Immature natural killer cell (primary cell): Measurements from ENCODE around the gene FBXW12. TPM values are rescaled to one million over a fixed set of nuclear protein-coding genes. Genes with fewer than 3 reads are reported as not detected.
"Not testable (repeated sequence)": the region's sequence is repeated elsewhere in the genome, so short reads cannot be mapped to it uniquely, and the experiment has no call there.

Source experiments
- DNase-seq, 3 donors: peaks; one replicate each; pipeline ENCODE4 v3.0.0; 2022; ENCODE audit warnings: mixed read lengths in 1 of 3
- H3K27ac Mint-ChIP-seq, 6 donors: one replicate each; pipeline ENCODE4 v1.8.0; 2020; ENCODE audit warnings: mixed read lengths in 6 of 6, mild to moderate bottlenecking in 5 of 6, inconsistent platforms in 4 of 6, moderate library complexity in 3 of 6
- H3K27me3 Mint-ChIP-seq, 3 donors: one replicate each; pipeline ENCODE4 v1.8.0; 2020 to 2021; ENCODE audit warnings: low read depth in 3 of 3, mild to moderate bottlenecking in 3 of 3, mixed read lengths in 3 of 3, moderate library complexity in 3 of 3, inconsistent platforms in 1 of 3
- H3K36me3 Mint-ChIP-seq, 3 donors: one replicate each; pipeline ENCODE4 v1.8.0; 2020; ENCODE audit warnings: mixed read lengths in 3 of 3, inconsistent platforms in 2 of 3, mild to moderate bottlenecking in 2 of 3
- H3K4me1 Mint-ChIP-seq, 2 donors: one replicate each; pipeline ENCODE4 v1.8.0; 2020; ENCODE audit warnings: inconsistent platforms in 2 of 2, mild to moderate bottlenecking in 2 of 2, mixed read lengths in 2 of 2, moderate library complexity in 1 of 2
- H3K4me3 Mint-ChIP-seq, 5 donors: one replicate each; pipeline ENCODE4 v1.8.0; 2020; ENCODE audit warnings: mild to moderate bottlenecking in 5 of 5, mixed read lengths in 5 of 5, inconsistent platforms in 3 of 5, moderate library complexity in 3 of 5
- H3K9me3 Mint-ChIP-seq, 6 donors: one replicate each; pipeline ENCODE4 v1.8.0; 2020; ENCODE audit warnings: mild to moderate bottlenecking in 6 of 6, mixed read lengths in 6 of 6, inconsistent platforms in 4 of 6, moderate library complexity in 3 of 6
- polyA plus RNA-seq, 3 donors: library from polyadenylated mRNA; unstranded; fragments of 300-500 nt; fragmentation: Illumina TruSeq; gene quantifications; one replicate each; pipeline ENCODE4 v1.2.3, GENCODE V29; 2021

The FBXW12 gene
- polyA plus RNA-seq, 3 donors from 2014 or later, result not detected

DNA sequence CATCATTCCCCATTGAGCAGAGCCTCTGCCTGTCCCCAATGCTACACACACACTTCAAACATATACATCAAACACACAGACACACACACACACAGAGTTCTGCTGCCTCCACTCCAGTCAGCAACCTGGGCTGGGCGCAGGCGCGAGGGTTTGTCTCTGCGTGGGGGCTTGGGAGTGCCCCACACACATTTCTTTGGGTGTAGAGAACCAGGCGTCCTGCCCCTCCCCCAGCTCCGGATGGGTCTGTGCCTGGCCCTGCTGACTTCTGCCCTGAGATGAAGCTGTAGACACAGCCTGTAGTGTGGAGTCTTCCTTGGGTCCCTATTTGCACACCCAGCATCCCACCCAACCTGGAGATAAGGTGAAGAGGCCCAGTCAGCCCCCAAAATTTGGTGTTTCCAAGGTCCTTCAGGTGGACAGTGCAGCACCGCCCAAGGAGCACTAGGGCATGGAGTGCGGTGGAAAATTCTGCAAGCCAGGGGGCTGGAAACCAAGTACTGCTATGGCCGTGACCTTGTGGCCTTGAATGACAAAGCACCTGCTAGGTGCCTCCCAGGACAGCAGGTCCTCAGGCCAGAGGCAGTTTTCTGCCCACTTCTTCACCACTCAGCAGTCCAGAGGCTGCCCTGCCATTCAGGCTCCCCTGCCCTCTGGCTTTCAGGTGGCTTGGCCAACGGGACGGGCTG, 26.8 kb downstream of the FBXW12 start:
- H3K4me1 Mint-ChIP-seq, result no peaks in the 10 kb centered on the region
- peaks cover 3 to 9% (median 4%) of the 10 kb centered on the region in 3 donors for H3K27me3 Mint-ChIP-seq
- no peak for DNase-seq
- H3K36me3 Mint-ChIP-seq, result no peaks in the 10 kb centered on the region
- no peak overlapping the region for H3K4me3 Mint-ChIP-seq
- no peak overlapping the region for H3K27ac Mint-ChIP-seq
- no peaks in the 10 kb centered on the region for H3K9me3 Mint-ChIP-seq

DNA sequence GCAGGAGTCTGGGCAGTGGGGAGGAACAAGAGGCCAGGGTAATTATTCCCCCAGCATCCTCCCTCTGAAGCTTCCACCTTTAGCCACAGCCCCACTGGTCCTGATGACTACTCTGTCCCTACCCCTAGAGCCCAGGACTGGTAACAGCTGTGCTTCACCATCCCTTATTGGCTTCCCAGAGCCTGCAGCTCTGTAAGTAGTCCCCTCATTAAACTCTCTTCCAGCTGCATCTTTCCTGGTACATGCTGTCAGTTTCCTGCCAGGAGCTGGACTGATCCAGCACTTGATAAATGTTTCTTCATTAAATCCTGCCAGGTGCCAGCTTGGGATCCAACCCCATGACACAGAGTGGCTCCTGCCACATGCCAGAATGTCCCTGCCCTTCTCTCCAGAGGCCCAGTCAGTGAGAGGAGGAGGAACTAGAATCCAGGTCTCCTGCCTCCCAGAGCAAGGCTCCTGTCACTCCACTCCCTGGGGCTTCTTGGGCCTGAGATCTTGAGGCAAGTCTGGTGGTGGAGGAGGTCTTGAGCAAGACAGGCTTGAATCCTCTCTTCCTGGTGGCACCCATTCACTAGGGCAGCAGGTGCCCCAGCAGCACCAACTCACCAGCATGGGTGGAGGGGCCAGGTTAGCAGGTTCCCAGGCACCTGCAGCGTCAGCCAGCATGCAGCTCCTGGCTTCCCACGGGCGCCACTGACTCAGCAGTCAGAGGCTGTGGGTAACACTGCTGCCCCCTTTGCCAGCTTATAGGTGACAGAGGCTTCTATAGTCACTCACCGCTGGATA, 27.6 kb downstream of the FBXW12 start:
- Mint-ChIP-seq H3K4me1 (no peaks in the 10 kb centered on the region), H3K4me3 (no peak overlapping the region), H3K27ac (no peak overlapping the region), H3K9me3 (no peaks in the 10 kb centered on the region), H3K27me3 (peaks cover 3 to 9% (median 4%) of the 10 kb centered on the region in 3 donors), H3K36me3 (no peaks in the 10 kb centered on the region)
- DNase-seq, result no peak

DNA sequence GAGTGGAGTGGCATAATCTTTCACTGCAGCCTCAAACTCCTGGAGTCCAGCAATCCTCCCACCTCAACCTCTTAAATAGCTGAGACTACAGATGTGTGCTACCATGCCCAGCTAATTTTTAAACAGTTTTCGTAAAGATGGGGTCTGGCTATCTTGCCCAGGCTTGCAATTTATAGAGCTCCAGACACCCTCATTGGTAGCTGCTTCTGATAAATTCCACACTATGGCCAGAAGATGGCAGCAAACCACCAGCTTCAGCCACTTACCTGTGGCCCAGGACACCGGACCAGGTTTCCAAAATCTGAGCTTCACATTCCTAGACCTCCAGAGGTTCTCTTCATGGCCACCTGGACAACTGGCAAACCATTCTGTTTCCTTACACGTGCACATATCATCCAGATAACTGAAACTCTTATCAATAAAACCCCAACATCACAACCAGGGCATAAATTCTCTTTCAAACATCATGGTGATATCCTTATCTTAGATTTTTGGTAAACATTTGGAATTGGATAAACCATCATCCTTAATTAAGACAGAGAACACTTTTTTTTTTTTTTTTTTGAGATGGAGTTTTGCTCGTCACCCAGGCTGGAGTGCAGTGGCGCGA, 28.9 kb downstream of the FBXW12 start:
- Mint-ChIP-seq H3K4me1 (no peaks in the 10 kb centered on the region), H3K4me3 (no peak overlapping the region), H3K27ac (peak overlapping the region in 2 of 6 donors; percentile 24 to 71), H3K36me3 (no peaks in the 10 kb centered on the region), H3K9me3 (no peaks in the 10 kb centered on the region), H3K27me3 (peaks cover 3 to 9% (median 4%) of the 10 kb centered on the region in 3 donors)
- DNase-seq, result peak; percentile 64 to 73 (median 68)

DNA sequence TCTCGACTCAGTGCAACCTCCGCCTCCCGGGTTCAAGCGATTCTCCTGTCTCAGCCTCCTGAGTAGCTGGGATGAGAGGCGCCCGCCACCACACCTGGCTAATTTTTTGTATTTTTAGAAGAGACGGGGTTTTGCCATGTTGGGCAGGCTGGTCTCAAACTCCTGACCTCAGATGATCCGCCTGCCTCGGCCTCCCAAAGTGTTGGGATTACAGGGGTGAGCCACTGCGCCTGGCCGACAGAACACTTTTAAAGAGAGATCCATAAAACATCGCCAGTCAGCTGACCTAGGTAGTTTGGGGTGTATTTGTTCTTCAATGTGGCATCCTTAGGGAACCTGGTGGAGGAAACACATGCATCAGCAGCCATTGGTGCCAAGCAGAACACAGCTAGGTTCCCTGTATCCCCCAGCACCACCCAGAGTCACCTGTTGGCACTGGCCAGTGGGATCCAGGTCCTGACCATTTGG, 29.4 kb downstream of the FBXW12 start:
- not testable (repeated sequence) for H3K27me3 Mint-ChIP-seq, H3K9me3 Mint-ChIP-seq, H3K27ac Mint-ChIP-seq

DNA sequence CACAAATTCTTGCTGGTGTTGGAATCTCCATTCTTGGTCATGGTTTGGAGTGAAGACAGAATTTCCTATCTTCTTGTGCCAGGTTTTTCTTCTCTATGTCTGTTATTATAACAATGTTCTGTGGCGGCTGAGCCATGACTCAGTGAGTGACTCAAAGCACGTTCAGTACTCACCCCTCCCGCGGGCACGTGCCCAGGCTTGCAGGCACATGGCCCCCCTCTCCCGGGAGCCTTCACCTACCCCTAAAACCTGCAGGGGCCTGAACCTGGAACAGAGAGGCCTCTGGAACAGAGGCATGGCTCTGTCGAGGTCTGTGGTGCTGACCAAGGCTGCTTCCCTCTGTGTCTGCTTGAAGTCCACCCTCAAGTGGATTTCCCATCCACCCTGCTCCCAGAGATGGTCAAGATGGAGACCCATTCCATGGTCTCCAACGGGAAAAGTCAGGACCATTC, 30.3 kb downstream of the FBXW12 start:
- H3K4me1 Mint-ChIP-seq, result no peaks in the 10 kb centered on the region
- no peak overlapping the region for H3K27ac Mint-ChIP-seq
- no peak for DNase-seq
- H3K9me3 Mint-ChIP-seq, result no peaks in the 10 kb centered on the region
- H3K27me3 Mint-ChIP-seq, result peaks cover 3 to 4% (median 4%) of the 10 kb centered on the region in 3 donors
- no peak overlapping the region for H3K4me3 Mint-ChIP-seq
- H3K36me3 Mint-ChIP-seq, result no peaks in the 10 kb centered on the region

More for the DNA sequence above, 29.4 kb downstream of the FBXW12 start:
- H3K4me3 Mint-ChIP-seq, DNase-seq, H3K36me3 Mint-ChIP-seq, H3K4me1 Mint-ChIP-seq: not testable (repeated sequence)

DNA sequence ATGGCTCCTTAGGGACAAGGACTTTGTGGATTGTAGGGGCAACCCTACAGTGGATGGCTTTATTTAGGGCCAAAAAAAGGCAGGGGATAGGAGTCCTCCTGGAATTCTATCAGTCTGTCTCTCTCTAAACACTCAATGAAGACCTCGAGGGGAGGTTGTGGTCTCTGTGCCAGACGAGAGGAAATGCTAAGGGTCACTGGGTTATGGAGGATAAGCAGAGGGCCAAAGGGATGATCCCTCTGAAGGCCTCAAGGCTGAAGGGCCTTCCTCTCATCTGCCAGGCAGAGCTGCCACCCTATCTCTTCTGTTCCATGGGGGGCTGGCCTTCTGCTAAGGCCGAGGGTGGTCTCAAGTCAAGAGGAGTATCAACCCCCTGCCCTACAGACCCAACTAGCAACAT, 30.9 kb downstream of the FBXW12 start:
- H3K27ac Mint-ChIP-seq, result peak overlapping the region in 1 of 6 donors; percentile 23
- DNase-seq, result no peak
- no peaks in the 10 kb centered on the region for H3K4me1 Mint-ChIP-seq
- H3K36me3 Mint-ChIP-seq, result no peaks in the 10 kb centered on the region
- H3K27me3 Mint-ChIP-seq, result peaks cover 3% of the 10 kb centered on the region in 3 donors
- H3K4me3 Mint-ChIP-seq, result no peak overlapping the region
- no peaks in the 10 kb centered on the region for H3K9me3 Mint-ChIP-seq

DNA sequence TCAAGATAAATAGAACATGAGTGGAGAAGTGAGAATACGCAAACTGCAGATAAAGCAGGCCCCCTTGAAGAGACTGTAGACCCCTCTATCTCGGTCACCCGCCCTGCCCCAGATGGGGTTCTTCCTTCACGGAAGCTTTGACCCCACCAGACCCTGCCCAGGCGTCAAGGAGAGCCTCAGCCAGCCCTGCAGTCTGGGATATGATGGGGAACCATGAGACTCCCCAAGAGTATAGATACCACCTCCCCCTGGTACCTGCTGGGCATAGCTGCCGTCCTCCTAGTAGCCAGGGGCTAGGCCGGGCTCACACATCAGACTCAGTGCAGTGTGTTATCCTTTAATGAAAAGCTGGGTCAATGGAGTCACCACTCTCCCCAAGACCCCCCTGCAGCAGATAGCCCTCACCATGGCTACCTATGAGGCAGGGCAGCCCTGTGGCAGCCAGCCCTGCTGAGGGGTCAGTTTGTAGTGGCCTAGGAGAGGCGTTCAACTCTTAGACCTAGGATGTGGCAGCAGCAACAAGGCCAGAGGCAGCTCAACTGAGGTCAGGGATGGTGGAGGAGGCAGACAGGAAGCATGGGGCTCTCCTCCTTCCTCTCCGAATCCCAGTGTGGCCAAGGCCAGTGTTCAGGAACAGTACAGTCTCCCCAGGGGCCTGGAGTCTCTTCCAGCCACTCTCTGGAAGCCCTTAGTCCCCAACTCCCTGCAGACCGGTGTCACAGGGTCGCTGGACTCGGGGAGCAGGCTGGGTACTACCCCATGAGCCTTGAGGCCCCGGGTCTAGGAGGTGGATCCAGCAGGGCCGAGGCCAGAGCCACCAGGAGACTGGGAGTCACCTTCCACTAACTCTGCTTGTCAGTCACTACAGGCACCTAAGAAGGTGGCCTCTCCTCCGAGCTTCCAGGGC, 31.8 kb downstream of the FBXW12 start:
- Mint-ChIP-seq H3K27ac (no peak overlapping the region), H3K4me1 (no peaks in the 10 kb centered on the region)

DNA sequence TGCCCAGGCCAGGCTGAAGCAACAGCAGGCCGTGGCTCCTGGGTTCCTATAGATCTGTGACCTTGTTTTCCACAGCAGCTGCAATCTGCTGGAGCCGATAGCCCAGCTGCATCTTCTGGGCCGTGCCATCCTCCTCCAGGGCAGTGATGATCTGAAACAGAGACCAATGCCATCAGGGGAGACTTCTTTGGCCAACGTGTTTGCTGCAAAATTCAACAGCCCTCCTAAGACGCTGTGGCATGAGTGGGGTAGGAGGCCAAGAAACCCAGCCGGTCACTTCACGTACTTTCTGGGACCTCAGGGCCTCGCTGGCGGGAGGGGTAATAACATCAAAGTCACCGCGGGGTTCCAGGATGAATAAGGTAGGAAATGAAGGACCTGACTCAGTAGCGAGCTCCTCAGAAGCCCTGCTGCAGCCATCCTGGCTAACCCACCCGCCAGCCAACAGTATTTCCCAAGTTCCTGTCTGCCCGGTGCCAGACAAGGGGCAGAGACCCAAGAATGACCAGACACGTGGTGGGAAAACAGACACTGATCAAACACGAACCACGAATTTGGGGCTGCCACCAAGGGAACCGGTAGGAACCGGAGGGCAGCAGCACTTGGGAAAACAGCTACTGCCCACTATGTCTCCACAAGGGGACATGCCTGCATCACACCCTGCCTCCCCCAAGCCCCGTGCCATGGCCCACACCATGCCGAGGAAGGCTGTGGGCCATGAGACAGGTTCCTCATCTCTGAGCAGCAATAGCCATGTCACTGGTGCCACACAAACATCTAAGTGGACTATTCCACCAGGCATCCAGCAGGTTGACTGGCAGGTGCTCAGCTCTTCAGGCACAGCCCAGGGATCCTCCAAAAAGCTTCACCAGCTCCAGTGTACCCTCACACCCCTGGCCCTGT, 32.7 kb downstream of the FBXW12 start:
- H3K4me1 Mint-ChIP-seq, result no peaks in the 10 kb centered on the region
- no peak for DNase-seq
- no peaks in the 10 kb centered on the region for H3K36me3 Mint-ChIP-seq
- no peaks in the 10 kb centered on the region for H3K9me3 Mint-ChIP-seq
- H3K27ac Mint-ChIP-seq, result no peak overlapping the region
- H3K4me3 Mint-ChIP-seq, result no peak overlapping the region
- H3K27me3 Mint-ChIP-seq, result peaks cover 2 to 3% (median 3%) of the 10 kb centered on the region in 3 donors

More for the DNA sequence above, 31.8 kb downstream of the FBXW12 start:
- no peak for DNase-seq
- Mint-ChIP-seq H3K27me3 (peaks cover 3% of the 10 kb centered on the region in 3 donors), H3K9me3 (no peaks in the 10 kb centered on the region), H3K4me3 (no peak overlapping the region), H3K36me3 (no peaks in the 10 kb centered on the region)

DNA sequence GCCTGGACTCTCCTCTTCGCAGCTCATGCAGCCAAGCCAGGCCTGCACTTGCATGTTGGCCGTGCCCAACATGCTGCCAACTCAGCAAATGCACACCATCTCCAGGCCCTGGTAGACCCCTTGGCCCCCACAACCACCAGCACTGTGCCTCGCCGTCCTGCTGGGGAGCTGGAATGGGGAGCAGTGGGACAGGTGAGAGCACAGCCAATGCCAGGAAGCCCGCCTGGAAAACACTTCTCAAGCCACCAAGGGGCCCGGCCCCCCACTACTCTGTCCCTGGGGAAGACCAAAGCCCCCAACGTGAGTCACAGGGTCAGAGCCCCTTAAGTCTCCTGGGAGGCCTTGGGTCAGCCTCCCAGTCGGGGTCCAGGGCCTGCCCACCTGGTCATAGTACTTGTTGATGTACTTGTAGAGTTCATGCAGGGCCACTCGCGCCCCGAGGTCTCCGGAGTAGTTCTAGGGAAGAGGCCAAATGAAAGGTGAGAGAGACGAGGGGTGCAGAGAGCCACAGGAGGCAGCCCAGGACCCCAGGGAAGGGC, 33.4 kb downstream of the FBXW12 start:
- H3K4me1 Mint-ChIP-seq, result no peaks in the 10 kb centered on the region
- H3K36me3 Mint-ChIP-seq, result no peaks in the 10 kb centered on the region
- H3K9me3 Mint-ChIP-seq, result no peaks in the 10 kb centered on the region
- H3K27ac Mint-ChIP-seq, result no peak overlapping the region
- no peak overlapping the region for H3K4me3 Mint-ChIP-seq
- DNase-seq, result no peak
- peaks cover 0 to 3% (median 2%) of the 10 kb centered on the region in 3 donors for H3K27me3 Mint-ChIP-seq

DNA sequence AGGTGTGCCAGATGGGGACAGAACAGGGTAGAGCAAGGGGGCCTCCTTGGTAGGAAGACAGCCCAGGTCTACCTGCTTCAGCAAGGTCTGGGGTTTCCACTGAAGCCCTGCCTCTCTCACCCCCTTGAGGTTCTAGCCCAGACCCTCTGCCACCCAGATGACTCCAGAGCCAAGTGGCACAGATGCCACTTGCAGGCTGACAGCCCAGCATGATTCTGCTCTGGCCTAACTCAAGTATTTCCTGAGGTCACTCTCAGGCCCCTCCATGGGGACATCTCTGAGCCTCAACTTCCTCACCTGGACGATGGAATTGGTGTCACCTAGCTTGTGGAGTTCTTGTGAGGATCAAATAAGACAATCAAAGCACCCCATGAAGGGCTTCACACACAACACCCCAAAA, 34.0 kb downstream of the FBXW12 start:
- DNase-seq, result no peak
- Mint-ChIP-seq H3K27ac (no peak overlapping the region), H3K9me3 (no peaks in the 10 kb centered on the region), H3K36me3 (no peaks in the 10 kb centered on the region), H3K4me3 (no peak overlapping the region), H3K27me3 (peaks cover 0 to 2% (median 0%) of the 10 kb centered on the region in 3 donors), H3K4me1 (no peaks in the 10 kb centered on the region)

DNA sequence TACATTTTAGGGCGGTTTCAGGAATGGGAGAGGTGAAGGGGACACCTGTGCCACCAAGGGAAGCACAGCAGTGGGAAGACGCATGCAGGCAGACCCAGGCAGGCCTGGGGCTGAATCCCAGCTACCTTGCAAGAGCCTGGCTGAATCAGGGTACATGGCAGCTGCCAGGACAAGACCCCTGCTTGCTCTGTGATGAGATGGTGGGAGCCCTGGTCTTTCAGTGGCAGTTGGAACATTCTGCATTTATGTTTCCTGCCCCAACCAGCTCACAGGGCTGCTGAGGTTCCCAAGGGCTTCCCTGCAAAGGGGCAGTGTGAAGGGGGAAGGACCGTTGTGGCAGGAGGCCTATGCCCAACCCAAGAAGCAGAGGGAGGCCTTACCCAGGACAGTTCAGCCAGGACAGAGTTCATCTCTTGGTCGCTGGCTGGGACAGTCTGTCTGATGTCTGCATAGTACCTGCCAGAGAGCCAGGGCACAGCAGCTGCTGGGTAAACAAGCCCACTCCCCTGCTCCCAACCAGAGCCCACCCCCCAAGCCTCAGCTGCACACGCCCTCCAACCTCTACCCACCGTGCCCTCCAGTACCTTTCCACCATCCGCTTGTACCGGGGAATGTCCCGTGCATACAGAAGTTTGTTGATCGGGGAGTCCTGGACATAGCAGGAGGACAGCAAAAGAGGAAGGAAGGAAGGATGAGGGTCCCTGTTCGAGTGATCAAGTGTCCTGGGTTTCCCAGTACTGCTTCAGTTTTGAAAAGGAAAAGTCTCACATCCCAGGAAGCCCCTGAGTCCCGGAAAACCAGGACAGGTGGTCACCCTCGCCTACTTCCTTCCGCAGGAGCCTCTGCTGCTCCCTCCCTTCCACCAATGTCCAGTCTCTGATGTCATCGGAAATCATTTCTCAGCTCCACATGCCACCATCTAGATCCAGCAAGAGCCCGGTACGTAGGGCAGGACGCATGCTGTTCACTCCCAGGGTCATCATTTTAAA, 34.7 kb downstream of the FBXW12 start:
- DNase-seq, result no peak
- Mint-ChIP-seq H3K36me3 (no peaks in the 10 kb centered on the region), H3K9me3 (no peaks in the 10 kb centered on the region), H3K27ac (no peak overlapping the region), H3K27me3 (peaks cover 0 to 2% (median 0%) of the 10 kb centered on the region in 3 donors), H3K4me3 (no peak overlapping the region), H3K4me1 (no peaks in the 10 kb centered on the region)
